G401 (cell line): ENCODE results near the gene COPG2. TPM values are rescaled to one million over a fixed set of nuclear protein-coding genes. Genes with fewer than 3 reads are reported as not detected.
"Not testable (repeated sequence)": the region's sequence is repeated elsewhere in the genome, so short reads cannot be mapped to it uniquely, and the experiment has no call there.

Source experiments
- DNase-seq: peaks from one replicate; pipeline ENCODE4 v3.0.0-alpha.2; 2015; ENCODE audit warnings: low spot score
- in situ Hi-C: cut with HindIII; loops from 2 replicates; pipeline ENCODE4 v1.10.0; 2016; ENCODE audit warnings: low sequenced_read_pairs, mixed read lengths
- total RNA-seq: library from RNA; depleted of rRNA; stranded (reverse); fragments of >200 nt; shearing (Covaris generic); gene quantifications from 2 replicates; pipeline ENCODE4 v1.2.3, GENCODE V29; 2014; rRNA removed

Gene COPG2, protein sequence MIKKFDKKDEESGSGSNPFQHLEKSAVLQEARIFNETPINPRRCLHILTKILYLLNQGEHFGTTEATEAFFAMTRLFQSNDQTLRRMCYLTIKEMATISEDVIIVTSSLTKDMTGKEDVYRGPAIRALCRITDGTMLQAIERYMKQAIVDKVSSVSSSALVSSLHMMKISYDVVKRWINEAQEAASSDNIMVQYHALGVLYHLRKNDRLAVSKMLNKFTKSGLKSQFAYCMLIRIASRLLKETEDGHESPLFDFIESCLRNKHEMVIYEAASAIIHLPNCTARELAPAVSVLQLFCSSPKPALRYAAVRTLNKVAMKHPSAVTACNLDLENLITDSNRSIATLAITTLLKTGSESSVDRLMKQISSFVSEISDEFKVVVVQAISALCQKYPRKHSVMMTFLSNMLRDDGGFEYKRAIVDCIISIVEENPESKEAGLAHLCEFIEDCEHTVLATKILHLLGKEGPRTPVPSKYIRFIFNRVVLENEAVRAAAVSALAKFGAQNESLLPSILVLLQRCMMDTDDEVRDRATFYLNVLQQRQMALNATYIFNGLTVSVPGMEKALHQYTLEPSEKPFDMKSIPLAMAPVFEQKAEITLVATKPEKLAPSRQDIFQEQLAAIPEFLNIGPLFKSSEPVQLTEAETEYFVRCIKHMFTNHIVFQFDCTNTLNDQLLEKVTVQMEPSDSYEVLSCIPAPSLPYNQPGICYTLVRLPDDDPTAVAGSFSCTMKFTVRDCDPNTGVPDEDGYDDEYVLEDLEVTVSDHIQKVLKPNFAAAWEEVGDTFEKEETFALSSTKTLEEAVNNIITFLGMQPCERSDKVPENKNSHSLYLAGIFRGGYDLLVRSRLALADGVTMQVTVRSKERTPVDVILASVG
- total RNA-seq, result 27.2 and 43.6 TPM in 2 replicates

DNA sequence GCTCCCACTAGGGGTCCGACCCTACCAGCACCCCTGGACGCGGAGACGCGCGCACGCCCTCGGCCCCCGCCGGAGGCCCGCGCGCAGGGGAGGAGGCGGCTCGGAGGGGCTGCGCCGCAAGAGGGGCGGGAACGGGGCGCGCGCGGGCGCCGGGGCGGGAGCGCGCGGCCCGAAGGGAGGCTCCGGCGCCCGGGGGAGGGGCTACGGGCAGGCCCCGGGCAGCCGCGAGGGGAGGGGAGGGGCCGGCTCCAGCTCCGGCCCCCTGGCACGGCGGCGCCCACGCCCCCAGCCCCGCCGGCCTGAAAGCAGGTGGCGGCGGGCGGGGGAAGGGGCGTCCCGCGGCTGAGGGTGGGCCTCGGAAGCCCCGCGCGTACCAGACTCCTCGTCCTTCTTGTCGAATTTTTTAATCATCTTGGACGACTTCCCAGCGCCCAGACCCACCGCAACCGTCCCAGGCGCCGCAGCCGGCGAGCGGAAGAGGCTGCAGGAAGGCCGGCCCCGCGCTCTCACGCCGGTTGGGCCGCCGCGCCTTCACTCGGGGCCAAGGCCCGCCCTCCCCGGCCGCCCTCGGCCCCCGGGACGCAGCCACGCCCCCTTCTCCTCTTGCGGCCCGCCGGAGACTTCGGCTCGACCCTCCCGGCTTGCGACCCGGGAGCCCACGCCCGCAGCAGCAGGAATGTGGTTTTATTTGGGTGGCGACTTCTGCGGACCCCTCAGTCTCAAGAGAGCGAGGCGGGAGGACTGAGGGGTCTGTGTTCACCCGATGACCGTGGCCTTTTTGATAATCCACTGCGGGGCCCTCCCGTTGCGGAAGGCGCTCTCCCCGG lies at the start of gene COPG2:
COPG2 (minus strand) TSS at position 491 of the 827 bp plus-strand sequence; CDS start at position 411, 80 bp downstream.
- in situ Hi-C loops, result no loop called here
- DNase-seq, result peak; percentile 83

DNA sequence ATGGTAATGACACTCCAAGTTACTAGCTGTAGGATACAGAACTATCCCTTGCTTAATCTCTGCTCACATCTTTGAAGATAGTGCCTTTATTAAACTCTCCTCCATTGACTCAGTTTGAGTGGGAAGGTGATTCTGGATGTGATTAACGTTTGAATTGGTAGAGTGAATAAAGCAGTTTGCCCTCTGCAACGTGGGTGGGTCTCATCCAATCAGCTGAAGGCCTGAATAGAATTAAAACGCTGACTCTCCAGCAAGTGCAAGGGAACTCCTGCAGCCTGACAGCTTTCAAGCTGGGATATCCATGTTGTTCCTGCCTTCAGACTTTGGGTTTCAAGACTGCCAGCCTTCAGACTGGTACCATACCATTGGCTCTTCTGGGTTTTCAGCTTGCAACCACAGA lies 43.9 kb upstream of the COPG2 start:
- in situ Hi-C loops, result no loop called here
- DNase-seq, result no peak

DNA sequence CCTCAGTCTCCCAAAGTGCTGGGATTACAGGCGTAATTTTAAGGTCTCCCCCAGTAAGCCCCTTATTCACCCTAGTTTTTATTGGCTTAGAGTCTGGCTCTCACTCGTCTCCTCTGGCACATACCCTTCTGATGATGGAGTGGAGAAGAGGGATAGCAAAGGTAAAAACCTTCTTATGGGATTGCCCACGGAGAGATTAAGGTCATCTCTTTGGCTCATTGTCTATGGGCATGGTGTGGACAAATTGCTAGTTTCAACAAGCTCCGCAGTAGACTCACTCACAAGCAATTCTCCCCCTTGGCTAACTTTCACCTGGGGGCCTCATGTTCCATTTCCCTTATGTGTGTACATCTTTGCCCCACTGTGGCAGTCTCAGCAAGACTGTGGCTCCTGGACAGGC lies 40.2 kb upstream of the COPG2 start:
- in situ Hi-C loops, result no loop called here
- DNase-seq, result no peak

DNA sequence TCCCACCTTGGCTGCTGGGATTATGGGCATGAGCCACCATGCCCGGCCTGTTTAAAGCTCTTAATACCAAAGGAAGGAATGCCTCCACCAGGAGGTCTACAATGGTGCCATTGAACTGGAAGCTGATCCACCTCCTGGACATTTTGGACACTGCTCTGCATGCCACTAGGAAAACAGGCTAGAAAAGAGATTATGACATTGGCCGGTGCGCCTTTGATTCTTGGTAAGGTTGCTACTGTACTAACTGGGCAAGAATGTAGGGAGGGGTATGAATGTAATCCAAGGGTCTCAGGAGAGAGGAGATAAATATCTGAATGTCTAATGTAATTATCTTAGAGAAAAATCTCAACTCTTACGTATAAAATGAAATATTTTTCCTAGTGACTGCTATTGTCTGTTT lies 39.5 kb upstream of the COPG2 start:
- in situ Hi-C loops, result no loop called here
- no peak for DNase-seq

DNA sequence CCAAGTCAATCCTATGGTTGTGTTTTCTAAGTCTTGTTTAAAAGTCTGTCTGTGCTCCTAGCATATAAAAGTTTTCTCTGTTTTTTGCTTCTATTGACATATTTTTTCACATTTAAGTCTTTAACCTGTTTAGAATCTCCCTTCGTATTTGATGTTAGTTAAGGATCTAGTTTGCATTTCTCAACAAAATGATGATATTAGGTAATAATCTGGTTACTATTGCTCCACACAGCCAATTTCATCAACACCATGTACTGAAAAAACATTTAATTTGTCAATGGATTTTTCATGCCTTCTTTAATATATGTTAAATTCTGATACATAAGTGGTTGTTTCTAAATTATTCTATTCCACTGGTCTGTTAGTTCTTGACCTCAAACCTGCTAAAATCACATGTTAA lies 35.3 kb upstream of the COPG2 start:
- in situ Hi-C loops, result no loop called here
- DNase-seq, result no peak

DNA sequence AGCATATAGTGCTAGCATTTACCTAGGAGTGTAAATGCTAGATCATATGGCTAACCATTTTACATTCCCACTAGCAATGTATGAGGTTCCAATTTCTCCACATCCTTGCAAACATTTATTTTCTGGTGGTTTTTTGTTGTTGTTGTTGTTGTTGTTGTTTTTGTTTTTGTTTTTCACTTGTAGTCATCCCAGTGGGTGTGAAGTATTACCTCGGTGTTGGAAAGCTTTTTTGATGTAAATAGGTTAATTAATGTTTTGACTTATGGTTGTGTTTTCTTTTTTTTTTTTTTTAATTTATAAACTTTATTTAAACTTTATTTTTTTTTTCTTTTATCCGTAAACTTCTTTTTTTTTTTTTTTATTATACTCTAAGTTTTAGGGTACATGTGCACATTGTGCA lies 33.1 kb upstream of the COPG2 start:
- no peak for DNase-seq
- in situ Hi-C loops, result no loop called here

DNA sequence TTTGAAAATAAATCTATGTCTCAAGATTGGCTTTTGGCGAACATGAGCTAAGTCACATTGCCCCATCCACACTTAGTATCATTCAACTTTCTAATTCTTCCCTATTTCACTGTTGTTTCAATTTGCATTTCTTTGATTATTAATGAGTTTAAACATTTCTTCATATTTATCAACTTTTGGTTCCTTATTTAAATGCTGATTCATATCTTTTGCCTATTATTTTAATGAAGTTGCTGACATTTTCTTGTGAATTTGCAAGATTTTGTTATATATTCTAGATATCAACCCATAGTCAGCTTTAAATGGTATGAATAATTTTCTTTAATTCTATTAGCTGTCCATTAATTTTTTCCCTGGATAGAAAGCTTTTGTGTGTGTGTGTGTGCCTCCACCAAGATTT lies 32.2 kb upstream of the COPG2 start:
- DNase-seq, result no peak
- in situ Hi-C loops, result no loop called here

DNA sequence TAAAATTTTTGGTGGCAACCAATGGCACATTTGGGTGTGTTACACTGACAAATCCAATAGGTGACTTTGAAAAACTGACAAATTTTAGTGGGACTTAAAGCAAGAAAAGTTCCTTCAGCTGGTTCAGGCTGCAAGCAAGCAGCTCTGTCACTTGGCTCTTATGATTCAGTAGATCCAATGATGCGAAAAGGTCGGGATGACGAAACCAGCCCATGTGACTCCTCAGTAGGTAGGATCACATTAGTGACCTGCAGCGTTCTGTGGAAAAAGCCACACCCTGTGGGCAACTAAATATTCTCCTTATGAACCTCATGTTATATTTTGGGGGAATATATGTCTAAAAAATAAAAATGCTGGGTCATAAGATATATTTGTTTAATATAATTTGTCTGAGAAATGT lies 31.1 kb upstream of the COPG2 start:
- no peak for DNase-seq
- in situ Hi-C loops, result no loop called here

DNA sequence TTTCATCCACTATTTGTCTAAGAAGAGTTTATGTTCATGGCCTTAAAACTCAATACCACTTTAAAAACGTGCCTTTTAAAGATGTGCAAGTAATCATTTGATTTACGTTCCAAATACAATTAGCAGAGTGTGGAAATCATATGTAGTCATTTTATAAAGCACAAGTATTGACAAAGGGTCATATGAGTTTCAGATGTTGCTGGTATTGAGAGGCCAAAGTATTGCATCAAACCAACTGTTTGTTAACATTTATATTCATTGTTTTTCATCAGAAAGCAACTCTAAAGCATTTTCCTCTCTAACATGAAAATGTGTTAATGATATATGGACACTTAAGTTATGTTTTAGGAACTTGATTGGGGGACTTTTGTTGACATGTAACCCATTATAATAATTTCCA lies 29.3 kb upstream of the COPG2 start:
- in situ Hi-C loops, result no loop called here
- DNase-seq, result no peak

DNA sequence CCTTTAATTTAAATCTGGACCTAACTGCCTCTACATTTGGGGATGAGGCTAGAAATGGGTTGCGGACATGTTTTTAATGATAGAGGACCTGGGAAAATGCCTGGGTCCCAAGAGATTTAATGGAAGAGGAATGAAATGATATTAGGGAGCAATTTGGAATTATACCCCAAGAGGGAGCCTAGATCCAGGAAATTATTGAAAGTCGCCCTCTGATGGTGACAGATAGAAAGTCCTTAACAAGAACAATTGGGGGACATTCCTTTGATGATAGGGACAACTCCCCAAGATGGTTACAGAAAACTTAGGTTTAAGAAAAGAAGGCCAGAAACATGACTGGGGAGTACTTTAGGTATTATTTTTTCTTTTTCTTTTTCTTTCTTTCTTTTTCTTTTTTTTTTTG lies 27.3 kb upstream of the COPG2 start:
- in situ Hi-C loops, result no loop called here
- peak; percentile 21 for DNase-seq

DNA sequence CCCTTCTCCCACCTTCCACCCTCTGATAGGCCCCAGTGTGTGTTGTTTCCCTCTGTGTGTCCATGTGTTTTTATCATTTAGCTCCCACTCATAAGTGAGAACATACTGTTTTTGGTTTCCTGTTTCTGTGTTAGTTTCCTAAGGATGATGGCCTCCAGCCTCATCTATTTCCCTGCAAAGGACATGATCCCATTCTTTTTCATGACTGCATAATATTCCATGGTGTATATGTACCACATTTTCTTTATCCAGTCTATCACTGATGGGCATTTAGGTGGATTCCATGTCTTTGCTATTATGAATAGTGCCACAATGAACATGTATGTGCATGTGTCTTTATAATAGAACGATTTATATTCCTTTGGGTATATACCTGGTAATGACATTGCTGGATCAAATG lies 23.8 kb upstream of the COPG2 start:
- DNase-seq, in situ Hi-C loops: not testable (repeated sequence)

DNA sequence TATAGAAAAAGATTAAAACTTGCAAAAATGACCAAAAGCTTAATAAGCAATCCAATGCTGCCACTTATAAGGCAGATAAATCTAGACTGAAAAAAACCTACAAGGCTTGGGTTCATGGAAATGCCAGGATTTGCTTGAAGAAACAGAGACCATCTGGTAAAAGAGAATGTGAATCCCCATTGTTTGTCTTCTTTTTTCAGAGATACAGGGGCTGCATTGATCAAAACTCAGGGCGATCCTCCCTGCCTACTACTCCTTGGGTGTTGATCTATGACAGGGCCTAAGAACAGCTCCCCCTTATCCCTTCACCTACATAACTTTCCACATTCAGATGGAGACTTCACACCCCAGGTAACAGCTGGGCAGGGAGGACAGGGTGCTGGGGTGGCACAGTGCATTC lies 21.1 kb upstream of the COPG2 start:
- DNase-seq, result no peak
- in situ Hi-C loops, result no loop called here

DNA sequence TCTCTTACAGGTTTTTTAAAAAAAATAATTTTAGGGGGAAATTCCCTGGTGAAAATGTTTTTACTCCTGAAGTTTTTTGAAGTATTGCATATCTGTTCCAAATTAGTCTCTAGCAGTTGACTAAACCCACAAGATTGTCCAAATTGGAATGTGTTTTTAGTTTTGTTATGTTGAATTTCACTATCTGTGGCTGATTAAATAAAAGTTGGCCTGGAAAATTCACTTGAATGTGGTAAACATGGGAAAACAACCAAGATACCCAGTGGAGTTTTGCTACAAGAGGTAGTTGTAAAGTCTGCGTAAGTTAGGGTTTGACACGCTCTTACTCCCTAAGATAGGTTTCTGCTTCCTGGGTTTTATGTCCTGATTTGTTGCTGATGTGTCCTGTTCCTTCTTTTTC lies 14.5 kb upstream of the COPG2 start:
- no peak for DNase-seq
- in situ Hi-C loops, result no loop called here

DNA sequence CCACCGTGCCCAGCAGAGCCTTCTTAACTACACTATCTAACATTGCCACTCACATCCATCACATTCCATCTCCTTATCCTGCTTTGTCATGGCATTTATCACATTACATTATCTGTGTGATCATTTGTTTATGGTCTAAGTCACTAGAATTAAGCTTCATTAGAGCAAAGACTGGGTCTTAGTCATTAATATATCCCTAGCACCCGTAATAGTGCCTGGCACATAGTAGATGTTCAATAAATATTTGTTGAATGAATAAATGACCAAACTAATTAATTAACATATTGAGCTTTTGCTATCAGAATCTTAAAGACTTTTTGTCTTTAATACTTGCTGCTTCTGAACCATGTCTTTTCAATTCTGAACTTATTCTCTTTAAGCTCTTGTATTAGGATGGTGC lies 5.9 kb upstream of the COPG2 start:
- no peak for DNase-seq
- in situ Hi-C loops, result no loop called here

DNA sequence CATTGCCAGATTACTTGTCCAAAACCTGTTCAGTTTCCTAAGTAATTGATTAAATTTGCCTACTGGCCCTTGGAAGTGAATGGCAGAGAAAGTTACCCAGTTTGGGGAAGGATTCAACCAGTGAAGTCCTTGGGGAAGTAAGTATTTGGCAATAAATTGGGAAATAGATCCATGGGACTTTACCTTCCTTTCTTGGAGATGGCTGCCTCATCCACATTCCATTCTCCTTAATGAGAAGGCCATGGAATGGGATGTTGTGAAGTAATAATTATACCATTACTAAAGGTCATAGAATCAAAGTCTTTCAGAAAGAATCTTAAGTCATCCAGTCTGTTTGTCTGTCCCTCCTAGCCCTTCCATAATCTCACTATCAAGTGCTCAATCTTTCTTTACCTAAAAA lies 4.5 kb upstream of the COPG2 start:
- in situ Hi-C loops, result no loop called here
- no peak for DNase-seq

DNA sequence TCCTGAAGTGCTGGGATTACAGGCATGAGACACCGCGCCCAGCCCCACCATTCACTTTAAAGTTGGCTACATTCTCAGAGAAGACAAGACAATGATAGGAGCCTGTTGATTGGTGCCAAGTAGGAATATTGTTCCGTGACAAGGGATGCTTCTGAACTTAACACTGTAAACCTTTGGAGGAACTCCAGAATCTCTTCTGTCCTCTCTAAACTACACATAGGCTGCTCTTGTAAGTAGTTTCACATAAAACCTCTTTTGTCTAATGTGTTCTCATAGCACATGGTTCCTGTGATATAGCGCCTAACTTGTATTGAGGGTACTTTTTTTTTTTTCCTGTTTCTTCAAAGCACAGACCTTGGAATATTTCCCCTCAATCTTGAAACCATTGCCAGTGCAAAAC lies 3.6 kb upstream of the COPG2 start:
- in situ Hi-C loops, result no loop called here
- no peak for DNase-seq

DNA sequence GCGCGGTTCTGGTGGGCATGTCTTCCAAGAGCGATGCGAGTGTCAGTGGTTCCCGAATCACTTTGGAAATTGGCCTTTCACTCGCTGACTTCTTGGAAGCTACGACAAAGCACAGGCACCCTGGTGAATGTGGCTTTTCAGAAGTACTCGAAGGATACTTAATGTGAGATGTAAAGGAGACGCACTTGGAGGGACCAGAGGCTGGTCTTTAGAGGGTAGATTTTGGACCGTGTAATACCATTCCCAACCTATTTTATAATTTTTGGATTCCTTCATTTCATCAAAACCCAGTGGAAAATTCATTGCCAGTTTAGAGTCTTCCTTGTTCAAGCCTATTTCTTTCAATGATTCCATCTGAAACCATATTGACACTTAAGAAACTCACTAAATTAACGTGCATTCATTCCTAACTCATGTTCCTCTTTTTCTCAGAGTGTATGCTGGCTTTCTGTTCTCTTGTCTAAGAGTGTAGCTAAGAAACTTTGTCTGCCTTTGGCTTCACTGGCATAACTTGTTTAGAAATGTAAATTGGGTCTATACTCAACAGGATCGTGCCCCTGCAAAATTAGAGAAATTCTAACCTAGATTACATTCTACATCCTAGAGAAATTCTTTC lies 645 bp upstream of the COPG2 start:
- DNase-seq, result peak; percentile 25

DNA sequence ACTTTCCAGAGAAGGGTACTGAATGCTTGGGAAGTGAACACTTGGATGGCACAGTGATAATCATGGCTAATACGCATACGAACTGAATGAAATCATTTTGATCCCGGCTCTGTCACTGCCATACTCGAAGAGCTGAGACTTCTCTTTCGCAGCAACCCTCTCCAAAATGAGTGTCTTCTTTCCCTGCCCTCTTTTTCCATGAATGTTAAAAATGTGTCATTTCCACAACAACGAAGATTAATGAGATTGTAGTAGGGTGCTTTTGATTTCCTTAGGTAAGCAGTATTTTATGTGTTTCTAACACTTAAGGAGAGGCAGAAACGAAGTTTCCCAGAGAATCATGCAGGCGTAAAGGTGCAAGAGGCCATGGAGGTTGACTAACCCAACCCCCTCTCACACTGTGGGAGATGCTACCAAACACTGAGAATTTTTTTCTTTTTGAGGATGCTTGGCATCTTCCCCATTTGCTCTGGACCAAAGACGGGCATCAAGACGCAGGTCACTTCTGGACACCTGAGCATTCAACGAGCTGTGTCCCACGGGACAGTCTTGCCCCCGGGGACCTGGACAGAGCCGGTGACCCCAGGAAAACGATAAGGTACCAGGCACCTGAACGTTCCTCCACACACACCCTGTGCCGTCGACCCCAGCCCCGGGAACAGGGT lies 823 bp downstream of the COPG2 start:
- in situ Hi-C loops, result no loop called here
- DNase-seq, result peak; percentile 66

More for the DNA sequence above, 645 bp upstream of the COPG2 start:
- in situ Hi-C loops, result no loop called here

DNA sequence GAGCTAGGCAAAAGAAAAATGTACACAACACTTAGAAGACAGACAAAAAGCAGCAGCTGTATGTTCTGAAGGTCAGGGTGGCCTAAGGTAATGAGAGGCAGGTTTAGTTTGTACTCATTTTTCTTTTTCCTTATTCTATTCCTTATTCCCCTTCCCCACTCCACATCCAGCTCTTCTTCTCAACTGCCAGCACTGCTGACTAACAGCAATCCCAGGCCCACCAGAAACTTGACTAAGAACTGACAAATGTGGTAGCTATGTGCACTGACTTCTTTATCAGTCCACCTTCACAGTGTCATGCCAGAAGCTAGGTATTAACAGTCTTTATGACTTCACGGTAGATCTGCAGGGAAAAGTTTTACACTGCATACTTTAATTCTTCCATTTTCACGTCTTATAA lies 6.1 kb downstream of the COPG2 start:
- in situ Hi-C loops, result no loop called here

More for the DNA sequence above, 6.1 kb downstream of the COPG2 start:
- no peak for DNase-seq
